ENCODE data around the gene TMEM100.

The TMEM100 gene

GRCh38 chr17:55737976-55738501 is 15.4 kb upstream of the TMEM100 start:
- no peak for DNase-seq (ENCODE audit: low spot score)
- WGBS, 2 donors (ENCODE audit: extremely low coverage in 2 of 2, insufficient read length in 2 of 2, insufficient replicate concordance in 1 of 2), result no CpG with 5 or more reads among the region's 4 CpGs
- Histone ChIP-seq H4K8ac (ENCODE audit: low read depth, low read length) (no peak overlapping the region), H3K79me1 (ENCODE audit: low read depth, low read length) (no peaks in the 10 kb centered on the region), H3K4me2 (ENCODE audit: insufficient read depth, low read length, poor library complexity, severe bottlenecking) (no peak overlapping the region), H2BK120ac (ENCODE audit: low read depth, low read length) (no peak overlapping the region), H3K9me3 (replicated peaks in 1 of 2; ENCODE audit: control insufficient read depth in 2 of 2, insufficient read depth in 1 of 2, low read depth in 1 of 2, low read length in 2 of 2) (no peaks in the 10 kb centered on the region), H3K4me1 (ENCODE audit: control insufficient read depth in 2 of 2, insufficient read depth in 1 of 2, low read depth in 1 of 2, low read length in 2 of 2) (peaks cover 0 to 2% of the 10 kb centered on the region in 2 donors), H2BK5ac (ENCODE audit: low read length) (no peak overlapping the region), H2AK5ac (ENCODE audit: low read depth, low read length) (no peak overlapping the region), H2AFZ (ENCODE audit: low read length) (no peak overlapping the region), H3K9ac (ENCODE audit: low read depth, low read length, poor library complexity) (no peak overlapping the region), H3K18ac (ENCODE audit: low read length) (peak overlapping the region; percentile 0), H2BK12ac (ENCODE audit: low read length) (no peak overlapping the region), H2BK15ac (ENCODE audit: low read length) (no peak overlapping the region), H3K36me3 (replicated peaks in 1 of 2; ENCODE audit: control insufficient read depth in 2 of 2, insufficient read depth in 2 of 2, low read length in 2 of 2) (no peaks in the 10 kb centered on the region), H4K91ac (ENCODE audit: low read depth, low read length, poor library complexity) (no peak overlapping the region), H3K4me3 (ENCODE audit: low read length in 2 of 2) (no peak overlapping the region), H3K27me3 (ENCODE audit: control insufficient read depth in 3 of 3, insufficient read depth in 3 of 3, low read depth in 1 of 3, low read length in 3 of 3) (no peaks in the 10 kb centered on the region), H3K27ac (replicated peaks; ENCODE audit: low read length) (no peak overlapping the region), H3K23ac (ENCODE audit: low read depth, low read length, poor library complexity) (no peak overlapping the region), H3K4ac (ENCODE audit: low read length) (no peak overlapping the region), H3K14ac (ENCODE audit: low read length) (no peak overlapping the region)

- no peak overlapping the region for H2BK5ac ChIP-seq (ENCODE audit: low read length)
- H3K4me2 ChIP-seq (ENCODE audit: insufficient read depth, low read length, poor library complexity, severe bottlenecking), result no peak overlapping the region
- no peak overlapping the region for H3K4ac ChIP-seq (ENCODE audit: low read length)
- H2AK5ac ChIP-seq (ENCODE audit: low read depth, low read length), result no peak overlapping the region
- no peak overlapping the region for H3K14ac ChIP-seq (ENCODE audit: low read length)
- H3K79me1 ChIP-seq (ENCODE audit: low read depth, low read length), result no peaks in the 10 kb centered on the region
- no peak overlapping the region for H2BK12ac ChIP-seq (ENCODE audit: low read length)
- DNase-seq (ENCODE audit: low spot score), result no peak
- no peak overlapping the region for H4K8ac ChIP-seq (ENCODE audit: low read depth, low read length)
- H3K27me3 ChIP-seq (ENCODE audit: control insufficient read depth in 3 of 3, insufficient read depth in 3 of 3, low read depth in 1 of 3, low read length in 3 of 3), result peaks cover 0 to 14% (median 0%) of the 10 kb centered on the region in 3 experiments
- no peak overlapping the region for H4K91ac ChIP-seq (ENCODE audit: low read depth, low read length, poor library complexity)
- no peak overlapping the region for H3K9ac ChIP-seq (ENCODE audit: low read depth, low read length, poor library complexity)
- H2BK15ac ChIP-seq (ENCODE audit: low read length), result no peak overlapping the region
- H2BK120ac ChIP-seq (ENCODE audit: low read depth, low read length), result no peak overlapping the region
- WGBS, 2 donors (ENCODE audit: extremely low coverage in 2 of 2, insufficient read length in 2 of 2, insufficient replicate concordance in 1 of 2), result no CpG with 5 or more reads among the region's 5 CpGs
- H3K23ac ChIP-seq (ENCODE audit: low read depth, low read length, poor library complexity), result no peak overlapping the region
- H3K9me3 ChIP-seq (replicated peaks in 1 of 2; ENCODE audit: control insufficient read depth in 2 of 2, insufficient read depth in 1 of 2, low read depth in 1 of 2, low read length in 2 of 2), result no peaks in the 10 kb centered on the region
- no peak overlapping the region for H3K27ac ChIP-seq (replicated peaks; ENCODE audit: low read length)
- no peak overlapping the region for H3K4me3 ChIP-seq (ENCODE audit: low read length in 2 of 2)
- no peaks in the 10 kb centered on the region for H3K36me3 ChIP-seq (replicated peaks in 1 of 2; ENCODE audit: control insufficient read depth in 2 of 2, insufficient read depth in 2 of 2, low read length in 2 of 2)
- H2AFZ ChIP-seq (ENCODE audit: low read length), result no peak overlapping the region
- H3K4me1 ChIP-seq (ENCODE audit: control insufficient read depth in 2 of 2, insufficient read depth in 1 of 2, low read depth in 1 of 2, low read length in 2 of 2), result peaks cover 5 to 11% of the 10 kb centered on the region in 2 donors
- H3K18ac ChIP-seq (ENCODE audit: low read length), result no peak overlapping the region
Observed at GRCh38 chr17:55735731-55736405, 13.2 kb upstream of the TMEM100 start.

GRCh38 chr17:55734128-55734781 is 11.6 kb upstream of the TMEM100 start:
- no peak overlapping the region for H4K8ac ChIP-seq (ENCODE audit: low read depth, low read length)
- H3K23ac ChIP-seq (ENCODE audit: low read depth, low read length, poor library complexity), result no peak overlapping the region
- H2AFZ ChIP-seq (ENCODE audit: low read length), result no peak overlapping the region
- no peak overlapping the region for H3K4me2 ChIP-seq (ENCODE audit: insufficient read depth, low read length, poor library complexity, severe bottlenecking)
- H3K9me3 ChIP-seq (replicated peaks in 1 of 2; ENCODE audit: control insufficient read depth in 2 of 2, insufficient read depth in 1 of 2, low read depth in 1 of 2, low read length in 2 of 2), result no peaks in the 10 kb centered on the region
- H3K4me3 ChIP-seq (ENCODE audit: low read length in 2 of 2), result no peak overlapping the region
- no peaks in the 10 kb centered on the region for H3K36me3 ChIP-seq (replicated peaks in 1 of 2; ENCODE audit: control insufficient read depth in 2 of 2, insufficient read depth in 2 of 2, low read length in 2 of 2)
- no peak overlapping the region for H2AK5ac ChIP-seq (ENCODE audit: low read depth, low read length)
- no peak overlapping the region for H2BK12ac ChIP-seq (ENCODE audit: low read length)
- H3K9ac ChIP-seq (ENCODE audit: low read depth, low read length, poor library complexity), result no peak overlapping the region
- no peak overlapping the region for H3K18ac ChIP-seq (ENCODE audit: low read length)
- no peak overlapping the region for H4K91ac ChIP-seq (ENCODE audit: low read depth, low read length, poor library complexity)
- H3K27ac ChIP-seq (replicated peaks; ENCODE audit: low read length), result no peak overlapping the region
- H2BK120ac ChIP-seq (ENCODE audit: low read depth, low read length), result no peak overlapping the region
- WGBS, 2 donors (ENCODE audit: extremely low coverage in 2 of 2, insufficient read length in 2 of 2, insufficient replicate concordance in 1 of 2), result no CpG with 5 or more reads among the region's 4 CpGs
- peaks cover 5 to 11% of the 10 kb centered on the region in 2 donors for H3K4me1 ChIP-seq (ENCODE audit: control insufficient read depth in 2 of 2, insufficient read depth in 1 of 2, low read depth in 1 of 2, low read length in 2 of 2)
- H2BK15ac ChIP-seq (ENCODE audit: low read length), result no peak overlapping the region
- no peak overlapping the region for H3K14ac ChIP-seq (ENCODE audit: low read length)
- DNase-seq (ENCODE audit: low spot score), result no peak
- H2BK5ac ChIP-seq (ENCODE audit: low read length), result no peak overlapping the region
- H3K27me3 ChIP-seq (ENCODE audit: control insufficient read depth in 3 of 3, insufficient read depth in 3 of 3, low read depth in 1 of 3, low read length in 3 of 3), result peaks cover 0 to 23% (median 0%) of the 10 kb centered on the region in 3 experiments
- H3K79me1 ChIP-seq (ENCODE audit: low read depth, low read length), result no peaks in the 10 kb centered on the region
- no peak overlapping the region for H3K4ac ChIP-seq (ENCODE audit: low read length)

GRCh38 chr17:55731586-55732250 is 9.1 kb upstream of the TMEM100 start:
- no peak overlapping the region for H2BK5ac ChIP-seq (ENCODE audit: low read length)
- no peaks in the 10 kb centered on the region for H3K9me3 ChIP-seq (replicated peaks in 1 of 2; ENCODE audit: control insufficient read depth in 2 of 2, insufficient read depth in 1 of 2, low read depth in 1 of 2, low read length in 2 of 2)
- H3K27ac ChIP-seq (replicated peaks; ENCODE audit: low read length), result no peak overlapping the region
- no peak overlapping the region for H3K23ac ChIP-seq (ENCODE audit: low read depth, low read length, poor library complexity)
- no peak overlapping the region for H2AK5ac ChIP-seq (ENCODE audit: low read depth, low read length)
- H4K91ac ChIP-seq (ENCODE audit: low read depth, low read length, poor library complexity), result no peak overlapping the region
- no peak overlapping the region for H3K14ac ChIP-seq (ENCODE audit: low read length)
- no peak for DNase-seq (ENCODE audit: low spot score)
- H2BK15ac ChIP-seq (ENCODE audit: low read length), result no peak overlapping the region
- H2AFZ ChIP-seq (ENCODE audit: low read length), result peak overlapping the region; percentile 81
- no peak overlapping the region for H4K8ac ChIP-seq (ENCODE audit: low read depth, low read length)
- peaks cover 5 to 11% of the 10 kb centered on the region in 2 donors for H3K4me1 ChIP-seq (ENCODE audit: control insufficient read depth in 2 of 2, insufficient read depth in 1 of 2, low read depth in 1 of 2, low read length in 2 of 2)
- H3K9ac ChIP-seq (ENCODE audit: low read depth, low read length, poor library complexity), result no peak overlapping the region
- no peak overlapping the region for H3K4ac ChIP-seq (ENCODE audit: low read length)
- WGBS, 2 donors (ENCODE audit: extremely low coverage in 2 of 2, insufficient read length in 2 of 2, insufficient replicate concordance in 1 of 2), result no CpG with 5 or more reads among the region's 10 CpGs
- H3K27me3 ChIP-seq (ENCODE audit: control insufficient read depth in 3 of 3, insufficient read depth in 3 of 3, low read depth in 1 of 3, low read length in 3 of 3), result peaks cover 0 to 47% (median 0%) of the 10 kb centered on the region in 3 experiments
- peak overlapping the region in 1 of 2 donors; percentile 3 for H3K4me3 ChIP-seq (ENCODE audit: low read length in 2 of 2)
- no peaks in the 10 kb centered on the region for H3K79me1 ChIP-seq (ENCODE audit: low read depth, low read length)
- no peak overlapping the region for H3K4me2 ChIP-seq (ENCODE audit: insufficient read depth, low read length, poor library complexity, severe bottlenecking)
- no peak overlapping the region for H2BK120ac ChIP-seq (ENCODE audit: low read depth, low read length)
- no peak overlapping the region for H3K18ac ChIP-seq (ENCODE audit: low read length)
- H2BK12ac ChIP-seq (ENCODE audit: low read length), result no peak overlapping the region
- H3K36me3 ChIP-seq (replicated peaks in 1 of 2; ENCODE audit: control insufficient read depth in 2 of 2, insufficient read depth in 2 of 2, low read length in 2 of 2), result no peaks in the 10 kb centered on the region
